ENCODE measurements around the gene CLMN. TPM values are rescaled to one million over a fixed set of nuclear protein-coding genes. Genes with fewer than 3 reads are reported as not detected.

The CLMN gene
- total and polyA plus RNA-seq, 2 donors (not counting 3 experiments of a cell fraction or from before 2014, with no cell fraction given), result 0.72 to 9.6 TPM

GRCh38 chr14:95300697-95301526 is 18.8 kb downstream of the CLMN start:
- no peaks in the 10 kb centered on the region for H3K9me3 ChIP-seq (replicated peaks; ENCODE audit: control insufficient read depth, insufficient read depth, low read length)
- CTCF ChIA-PET, result no interaction called here
- no peak for TF ChIP-seq FOS (IDR thresholded peaks at IDR 0.05; ENCODE audit: borderline replicate concordance, insufficient read depth, low read length)
- no peak for TF ChIP-seq GATA2 (IDR thresholded peaks at IDR 0.05; ENCODE audit: insufficient read depth, insufficient read length, low read depth, low read length)
- no peak for TF ChIP-seq CTCF (IDR thresholded peaks at IDR 0.05; ENCODE audit: extremely low read depth in 1 of 2, insufficient read depth in 1 of 2, low read depth in 1 of 2, low read length in 2 of 2)
- no peak for TF ChIP-seq JUN (IDR thresholded peaks at IDR 0.05; ENCODE audit: borderline replicate concordance, insufficient read depth, insufficient read length, low read depth)
- no peak for TF ChIP-seq POLR2AphosphoS5 (IDR thresholded peaks at IDR 0.05; ENCODE audit: insufficient read depth, low read depth, low read length)
- no peak for TF ChIP-seq MAX (IDR thresholded peaks at IDR 0.05; ENCODE audit: insufficient read depth, insufficient read length)
- TF ChIP-seq POLR2A (IDR thresholded peaks at IDR 0.05; ENCODE audit: low read depth, low read length), result no peak
- no peak for TF ChIP-seq EZH2 (IDR thresholded peaks at IDR 0.05; ENCODE audit: borderline replicate concordance, low read depth, low read length, severe bottlenecking)
- no peak for TF ChIP-seq MYC (IDR thresholded peaks at IDR 0.05; ENCODE audit: low read depth, low read length)
- H3K4me2 ChIP-seq (ENCODE audit: insufficient read depth, low read length), result no peak overlapping the region
- H3K79me2 ChIP-seq (ENCODE audit: control insufficient read depth, insufficient read depth, low read length), result no peaks in the 10 kb centered on the region
- H2AFZ ChIP-seq (ENCODE audit: low read depth, low read length), result no peak overlapping the region
- POLR2A ChIA-PET, result no interaction called here
- BruUV-seq (replicated peaks), result no TSS peak
- no peak overlapping the region for H3K27ac ChIP-seq (ENCODE audit: insufficient read depth, low read depth, low read length)
- dilution Hi-C loops (cut with MboI; ENCODE audit: extremely low pct_ligation_motif_present, low sequenced_read_pairs) (no loop called here), intact Hi-C loops (cut with micrococcal nuclease) (no loop called here)
- no peaks in the 10 kb centered on the region for H3K36me3 ChIP-seq (ENCODE audit: control insufficient read depth in 2 of 2, extremely low read depth in 1 of 2, insufficient read depth in 2 of 2, low read length in 2 of 2)
- no peak overlapping the region for H3K4me3 ChIP-seq (replicated peaks in 1 of 3; ENCODE audit: insufficient read depth in 1 of 3, low read depth in 1 of 3, low read length in 3 of 3)
- no peaks in the 10 kb centered on the region for H3K4me1 ChIP-seq (ENCODE audit: control insufficient read depth, extremely low read depth, insufficient read depth, low read length)
- DNase-seq (ENCODE audit: low read depth, low spot score), result no peak
- no peaks in the 10 kb centered on the region for H3K9me1 ChIP-seq (replicated peaks; ENCODE audit: control insufficient read depth, extremely low read depth, insufficient read depth, low read length)
- H3K27me3 ChIP-seq (ENCODE audit: control insufficient read depth in 2 of 2, insufficient read depth in 2 of 2, low read length in 2 of 2), result no peaks in the 10 kb centered on the region
- no peak overlapping the region for H3K9ac ChIP-seq (replicated peaks; ENCODE audit: extremely low read depth, insufficient read depth, low read length)
- no peak for FAIRE-seq
- no peaks in the 10 kb centered on the region for H4K20me1 ChIP-seq (replicated peaks; ENCODE audit: control insufficient read depth, extremely low read depth, insufficient read depth, low read length)
